GM19328 (cell line): Measurements from ENCODE around the gene MTG1.

Experiments
- ATAC-seq: cut with Tn5 transposase; IDR thresholded peaks from one replicate; pipeline ENCODE4 v1.9.1; 2021; ENCODE audit warnings: mild to moderate bottlenecking, moderate library complexity; ENCODE audit not compliant: unreplicated experiment

The MTG1 gene

GRCh38 chr10:133446979-133447378 is 53.0 kb downstream of the MTG1 start:
- ATAC-seq: no peak

- ATAC-seq: no peak
Measured at GRCh38 chr10:133448120-133448519, 54.2 kb downstream of the MTG1 start.

- ATAC-seq: no peak
Measured at GRCh38 chr10:133451346-133451745, 57.4 kb downstream of the MTG1 start.

GRCh38 chr10:133452453-133452852 is 58.5 kb downstream of the MTG1 start:
- ATAC-seq: no peak

GRCh38 chr10:133453516-133454203 is 59.7 kb downstream of the MTG1 start, which contains the start of gene SCART1:
Gene SCART1 (plus strand): TSS chr10:133453945. CDS start chr10:133453998, 53 bp downstream.
- ATAC-seq: no peak

GRCh38 chr10:133454204-133454893 is 60.4 kb downstream of the MTG1 start:
- ATAC-seq: no peak

- no peak for ATAC-seq
Measured at GRCh38 chr10:133455196-133455595, 61.2 kb downstream of the MTG1 start.

GRCh38 chr10:133455611-133456031 is 61.7 kb downstream of the MTG1 start:
- ATAC-seq: no peak

- ATAC-seq: no peak
Measured at GRCh38 chr10:133456041-133456951, 62.3 kb downstream of the MTG1 start.

GRCh38 chr10:133457100-133457841 is 63.3 kb downstream of the MTG1 start:
- no peak for ATAC-seq

- ATAC-seq: no peak
Measured at GRCh38 chr10:133458021-133458709, 64.2 kb downstream of the MTG1 start.

GRCh38 chr10:133458710-133459453 is 64.9 kb downstream of the MTG1 start:
- no peak for ATAC-seq

- no peak for ATAC-seq
Measured at GRCh38 chr10:133459454-133460207, 65.7 kb downstream of the MTG1 start.

- no peak for ATAC-seq
Measured at GRCh38 chr10:133460208-133460769, 66.3 kb downstream of the MTG1 start.

- no peak for ATAC-seq
Measured at GRCh38 chr10:133461027-133461426, 67.1 kb downstream of the MTG1 start.

- ATAC-seq: no peak
Measured at GRCh38 chr10:133461841-133462240, 67.9 kb downstream of the MTG1 start.

GRCh38 chr10:133462512-133463305 is 68.8 kb downstream of the MTG1 start:
- no peak for ATAC-seq
